ENCODE results near the gene OPN4.

DNA sequence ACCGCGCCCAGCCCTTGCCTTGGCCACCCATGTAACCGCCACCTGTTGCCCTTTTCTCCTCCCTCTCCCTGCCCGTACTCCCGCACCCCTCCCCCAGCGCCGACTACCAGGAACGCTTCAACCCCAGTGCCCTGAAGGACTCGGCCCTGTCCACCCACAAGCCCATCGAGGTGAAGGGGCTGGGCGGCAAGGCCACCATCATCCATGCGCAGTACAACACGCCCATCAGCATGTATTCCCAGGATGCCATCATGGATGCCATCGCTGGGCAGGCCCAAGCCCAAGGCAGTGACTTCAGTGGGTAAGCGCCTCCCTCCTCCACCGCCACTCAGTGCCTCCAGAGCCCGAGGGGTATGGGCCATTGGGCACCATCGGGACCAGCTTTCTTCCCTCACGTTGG lies 32.6 kb downstream of the OPN4 start:
- TF ChIP-seq, protein P1, sequence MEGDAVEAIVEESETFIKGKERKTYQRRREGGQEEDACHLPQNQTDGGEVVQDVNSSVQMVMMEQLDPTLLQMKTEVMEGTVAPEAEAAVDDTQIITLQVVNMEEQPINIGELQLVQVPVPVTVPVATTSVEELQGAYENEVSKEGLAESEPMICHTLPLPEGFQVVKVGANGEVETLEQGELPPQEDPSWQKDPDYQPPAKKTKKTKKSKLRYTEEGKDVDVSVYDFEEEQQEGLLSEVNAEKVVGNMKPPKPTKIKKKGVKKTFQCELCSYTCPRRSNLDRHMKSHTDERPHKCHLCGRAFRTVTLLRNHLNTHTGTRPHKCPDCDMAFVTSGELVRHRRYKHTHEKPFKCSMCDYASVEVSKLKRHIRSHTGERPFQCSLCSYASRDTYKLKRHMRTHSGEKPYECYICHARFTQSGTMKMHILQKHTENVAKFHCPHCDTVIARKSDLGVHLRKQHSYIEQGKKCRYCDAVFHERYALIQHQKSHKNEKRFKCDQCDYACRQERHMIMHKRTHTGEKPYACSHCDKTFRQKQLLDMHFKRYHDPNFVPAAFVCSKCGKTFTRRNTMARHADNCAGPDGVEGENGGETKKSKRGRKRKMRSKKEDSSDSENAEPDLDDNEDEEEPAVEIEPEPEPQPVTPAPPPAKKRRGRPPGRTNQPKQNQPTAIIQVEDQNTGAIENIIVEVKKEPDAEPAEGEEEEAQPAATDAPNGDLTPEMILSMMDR (conservative IDR thresholded peaks at IDR 0.05; ENCODE audit: low read depth, low read length): no peak
- TF ChIP-seq EZH2 (IDR thresholded peaks at IDR 0.05; ENCODE audit: low read length, unreplicated experiment): no peak

Data from PC-3 (cell line).